ENCODE measurements around the gene CGRRF1.

CGRRF1 gene

GRCh38 chr14:54565785-54566409 lies 56.2 kb downstream of the CGRRF1 start:
- peak overlapping the region; percentile 63 for H3K4me3 ChIP-seq (replicated peaks; ENCODE audit: low read depth, low read length)
- peak; percentile 77 for DNase-seq (ENCODE audit: extremely low read depth, insufficient read length)
- TF ChIP-seq CTCF (IDR thresholded peaks at IDR 0.05; ENCODE audit: insufficient read depth, low read length, poor library complexity, severe bottlenecking) = no peak
- H3K27me3 ChIP-seq (replicated peaks; ENCODE audit: control insufficient read depth, insufficient read depth, low read length) = no peaks in the 10 kb centered on the region
- no peaks in the 10 kb centered on the region for H3K36me3 ChIP-seq (ENCODE audit: control insufficient read depth, insufficient read depth, low read length)

GRCh38 chr14:54566410-54567223 lies 56.9 kb downstream of the CGRRF1 start, which contains the start of gene SAMD4A:
Gene SAMD4A (plus strand): TSS chr14:54567128. CDS start chr14:54567917, 789 bp downstream.
- H3K27me3 ChIP-seq (replicated peaks; ENCODE audit: control insufficient read depth, insufficient read depth, low read length) = no peaks in the 10 kb centered on the region
- peak; percentile 78 for DNase-seq (ENCODE audit: extremely low read depth, insufficient read length)
- TF ChIP-seq CTCF (IDR thresholded peaks at IDR 0.05; ENCODE audit: insufficient read depth, low read length, poor library complexity, severe bottlenecking) = peak; percentile 20
- peak within 1 kb of the TSS; percentile 63 for H3K4me3 ChIP-seq (replicated peaks; ENCODE audit: low read depth, low read length)
- no peaks in the 10 kb centered on the region for H3K36me3 ChIP-seq (ENCODE audit: control insufficient read depth, insufficient read depth, low read length)

DNA sequence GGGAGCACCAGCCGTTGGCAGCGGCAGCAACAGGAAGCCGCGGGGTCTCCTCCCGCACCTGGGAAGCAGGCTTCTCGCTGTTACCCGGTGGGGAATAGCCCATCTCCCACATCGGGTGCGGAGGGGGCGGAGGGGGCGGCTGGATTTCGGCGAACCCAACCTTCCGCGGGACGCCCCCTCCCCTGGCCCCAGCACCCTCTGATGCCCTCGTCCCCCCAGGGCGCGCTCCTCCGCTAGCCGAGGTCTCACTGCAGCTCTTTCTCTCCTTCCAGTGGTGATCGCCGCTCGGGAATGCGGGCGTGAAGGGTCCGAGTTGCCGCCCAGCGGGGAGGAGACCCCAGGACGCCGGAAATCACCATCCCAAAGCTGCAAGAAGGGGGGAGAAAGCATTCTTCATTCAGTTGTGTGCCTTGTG lies 57.5 kb downstream of the CGRRF1 start:
- no peaks in the 10 kb centered on the region for H3K36me3 ChIP-seq (ENCODE audit: control insufficient read depth, insufficient read depth, low read length)
- no peak for TF ChIP-seq CTCF (IDR thresholded peaks at IDR 0.05; ENCODE audit: insufficient read depth, low read length, poor library complexity, severe bottlenecking)
- H3K27me3 ChIP-seq (replicated peaks; ENCODE audit: control insufficient read depth, insufficient read depth, low read length) = no peaks in the 10 kb centered on the region
- H3K4me3 ChIP-seq (replicated peaks; ENCODE audit: low read depth, low read length) = peak overlapping the region; percentile 63
- DNase-seq (ENCODE audit: extremely low read depth, insufficient read length) = no peak

- no peaks in the 10 kb centered on the region for H3K36me3 ChIP-seq (ENCODE audit: control insufficient read depth, insufficient read depth, low read length)
- peak; percentile 65 for DNase-seq (ENCODE audit: extremely low read depth, insufficient read length)
Observed at GRCh38 chr14:54567639-54568561, 58.2 kb downstream of the CGRRF1 start.

More at GRCh38 chr14:54567639-54568561, 58.2 kb downstream of the CGRRF1 start:
- H3K4me3 ChIP-seq (replicated peaks; ENCODE audit: low read depth, low read length) = peak overlapping the region; percentile 63
- no peak for TF ChIP-seq CTCF (IDR thresholded peaks at IDR 0.05; ENCODE audit: insufficient read depth, low read length, poor library complexity, severe bottlenecking)
- no peaks in the 10 kb centered on the region for H3K27me3 ChIP-seq (replicated peaks; ENCODE audit: control insufficient read depth, insufficient read depth, low read length)

Measured in GM06990 (cell line).